NCI-H748 (cell line): ENCODE data around the gene SLC29A4.
"Not testable (repeated sequence)": the region's sequence is repeated elsewhere in the genome, so short reads cannot be mapped to it uniquely, and the experiment has no call there.

Source experiments
- DNase-seq: peaks from one replicate; lab custom pipeline; 2025; ENCODE audit not compliant: unreplicated experiment; lab: John Stamatoyannopoulos, UW

The SLC29A4 gene

GRCh38 chr7:5320802-5321396 is 38.2 kb downstream of the SLC29A4 start:
- no peak for DNase-seq

GRCh38 chr7:5322621-5323410 is 40.1 kb downstream of the SLC29A4 start:
- no peak for DNase-seq

- not testable (repeated sequence) for DNase-seq
Observed at GRCh38 chr7:5323800-5324781, 41.3 kb downstream of the SLC29A4 start.

GRCh38 chr7:5324961-5325360 is 42.2 kb downstream of the SLC29A4 start:
- DNase-seq: no peak

- DNase-seq: no peak
Observed at GRCh38 chr7:5330288-5330687, 47.5 kb downstream of the SLC29A4 start.

GRCh38 chr7:5332579-5332978 is 49.8 kb downstream of the SLC29A4 start:
- no peak for DNase-seq

- no peak for DNase-seq
Observed at GRCh38 chr7:5333121-5334045, 50.6 kb downstream of the SLC29A4 start.

GRCh38 chr7:5334671-5335070 is 51.9 kb downstream of the SLC29A4 start:
- no peak for DNase-seq

- DNase-seq: no peak
Observed at GRCh38 chr7:5337047-5337446, 54.3 kb downstream of the SLC29A4 start.

- no peak for DNase-seq
Observed at GRCh38 chr7:5339955-5340354, 57.2 kb downstream of the SLC29A4 start.

GRCh38 chr7:5342631-5343030 is 59.9 kb downstream of the SLC29A4 start:
- DNase-seq: no peak

- DNase-seq: no peak
Observed at GRCh38 chr7:5343884-5344283, 61.1 kb downstream of the SLC29A4 start.

GRCh38 chr7:5344342-5344741 is 61.6 kb downstream of the SLC29A4 start:
- no peak for DNase-seq

GRCh38 chr7:5345171-5345570 is 62.4 kb downstream of the SLC29A4 start:
- no peak for DNase-seq

GRCh38 chr7:5345671-5346070 is 62.9 kb downstream of the SLC29A4 start:
- DNase-seq: no peak

- DNase-seq: no peak
Observed at GRCh38 chr7:5348134-5349004, 65.6 kb downstream of the SLC29A4 start.

- no peak for DNase-seq
Observed at GRCh38 chr7:5349005-5349380, 66.2 kb downstream of the SLC29A4 start.

GRCh38 chr7:5349437-5350173 is 66.9 kb downstream of the SLC29A4 start:
- no peak for DNase-seq

GRCh38 chr7:5350174-5350463 is 67.4 kb downstream of the SLC29A4 start:
- no peak for DNase-seq
